ENCODE results near the gene DAND5.

Gene DAND5

GRCh38 chr19:12995596-12996405, 26.4 kb downstream of the DAND5 start:
- DNase-seq: no peak

GRCh38 chr19:12996406-12997094, 27.2 kb downstream of the DAND5 start:
- DNase-seq: no peak

DNA sequence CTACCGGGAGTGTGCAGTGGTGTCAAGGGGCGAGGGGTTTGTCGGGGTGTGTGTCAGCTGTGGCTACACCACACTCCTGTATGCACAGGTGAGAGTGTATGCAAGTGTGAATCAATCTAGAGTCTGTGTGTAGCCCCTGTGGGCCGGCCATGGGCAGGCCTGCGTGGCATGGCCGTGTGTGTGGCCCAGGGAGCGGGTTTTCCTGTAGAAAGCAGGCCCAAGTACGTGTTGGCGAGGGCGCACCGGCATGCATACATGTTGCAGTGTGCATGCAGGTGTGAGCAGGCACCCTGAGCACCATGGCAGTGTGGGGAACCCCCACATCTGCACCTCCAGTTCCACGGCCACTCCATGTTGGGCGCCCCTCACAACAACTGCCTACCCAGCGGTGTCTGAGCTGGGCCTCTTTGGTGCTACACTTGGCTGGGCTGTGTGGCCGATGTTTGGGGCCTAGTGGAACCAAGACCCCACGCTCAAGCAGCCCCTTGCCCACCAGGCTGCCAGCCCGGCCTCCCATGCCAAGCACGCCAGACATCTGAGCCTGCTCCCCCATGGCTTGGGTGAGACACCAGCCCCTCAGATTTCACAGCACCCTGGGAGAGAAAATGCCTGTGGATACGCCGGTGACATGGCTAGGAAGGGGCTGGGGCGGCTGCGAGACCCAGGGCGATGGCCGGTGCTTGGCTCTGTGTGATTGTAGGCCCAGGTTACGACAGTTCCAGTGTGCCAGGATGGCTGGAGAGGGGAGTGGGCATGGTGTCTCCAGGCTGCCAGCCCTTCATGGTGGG, 28.0 kb downstream of the DAND5 start:
- DNase-seq: no peak

GRCh38 chr19:12997967-12998940, 28.9 kb downstream of the DAND5 start:
- DNase-seq: no peak

GRCh38 chr19:13001166-13001501, 31.8 kb downstream of the DAND5 start:
- DNase-seq: no peak

DNA sequence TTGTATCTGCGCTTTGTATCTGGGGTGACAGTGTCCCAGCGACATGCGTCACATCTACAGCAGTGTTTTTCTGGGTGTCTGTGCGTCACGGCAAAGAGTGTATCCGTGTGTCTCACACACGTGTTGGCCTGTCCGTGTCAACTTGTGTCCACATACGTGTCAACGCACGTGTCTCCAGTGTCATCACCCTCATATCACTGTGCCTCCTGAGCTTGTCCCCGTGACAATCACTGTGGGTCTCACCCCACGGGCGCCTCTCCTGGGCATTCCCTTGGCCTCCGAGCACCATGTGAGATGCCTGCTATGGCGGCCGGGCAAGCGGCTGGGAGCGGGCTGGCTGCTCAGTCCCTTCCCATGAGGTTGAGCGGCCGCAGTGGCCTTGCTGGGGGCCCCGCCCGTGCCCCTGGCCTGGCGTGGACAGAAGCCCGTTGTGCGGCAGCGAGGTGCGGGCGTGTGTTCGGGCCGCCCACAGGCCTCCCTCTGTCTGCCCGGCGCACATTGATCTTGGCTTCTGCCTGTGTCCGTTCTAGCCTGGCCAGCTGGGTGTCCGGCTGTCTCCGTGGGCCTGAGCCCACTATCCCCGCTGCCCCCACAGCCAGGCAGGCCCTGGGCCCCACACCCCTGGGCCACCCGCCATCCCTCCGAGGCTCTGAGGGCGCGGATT, 32.3 kb downstream of the DAND5 start:
- DNase-seq: no peak

- no peak for DNase-seq
Measured at GRCh38 chr19:13002166-13002898, 33.0 kb downstream of the DAND5 start.

- DNase-seq: no peak
Measured at GRCh38 chr19:13003081-13003480, 33.7 kb downstream of the DAND5 start.

DNA sequence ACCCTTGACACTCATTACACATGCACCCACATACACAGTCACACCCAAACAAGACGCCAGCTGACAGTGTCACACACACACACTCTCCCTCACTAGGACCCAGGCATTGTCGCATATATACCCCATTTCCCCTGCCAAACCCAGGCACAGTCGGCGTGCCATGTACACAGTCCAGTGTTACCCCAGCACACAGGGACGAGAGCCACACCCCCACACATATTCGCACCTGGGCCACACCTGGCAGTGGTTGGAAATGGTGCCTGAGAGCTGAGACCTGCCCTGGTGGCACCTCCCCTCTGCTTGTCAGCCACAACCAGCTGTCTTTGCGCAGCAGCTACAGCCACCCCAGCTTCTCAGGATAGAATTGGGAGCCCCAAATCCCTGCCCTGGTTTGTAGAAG, 34.9 kb downstream of the DAND5 start:
- no peak for DNase-seq

GRCh38 chr19:13005253-13005652, 35.9 kb downstream of the DAND5 start:
- DNase-seq: no peak

- DNase-seq: no peak
Measured at GRCh38 chr19:13005861-13006370, 36.5 kb downstream of the DAND5 start.

GRCh38 chr19:13006431-13007281, 37.3 kb downstream of the DAND5 start:
- DNase-seq: no peak

GRCh38 chr19:13007292-13008045, 38.1 kb downstream of the DAND5 start:
- DNase-seq: no peak

DNA sequence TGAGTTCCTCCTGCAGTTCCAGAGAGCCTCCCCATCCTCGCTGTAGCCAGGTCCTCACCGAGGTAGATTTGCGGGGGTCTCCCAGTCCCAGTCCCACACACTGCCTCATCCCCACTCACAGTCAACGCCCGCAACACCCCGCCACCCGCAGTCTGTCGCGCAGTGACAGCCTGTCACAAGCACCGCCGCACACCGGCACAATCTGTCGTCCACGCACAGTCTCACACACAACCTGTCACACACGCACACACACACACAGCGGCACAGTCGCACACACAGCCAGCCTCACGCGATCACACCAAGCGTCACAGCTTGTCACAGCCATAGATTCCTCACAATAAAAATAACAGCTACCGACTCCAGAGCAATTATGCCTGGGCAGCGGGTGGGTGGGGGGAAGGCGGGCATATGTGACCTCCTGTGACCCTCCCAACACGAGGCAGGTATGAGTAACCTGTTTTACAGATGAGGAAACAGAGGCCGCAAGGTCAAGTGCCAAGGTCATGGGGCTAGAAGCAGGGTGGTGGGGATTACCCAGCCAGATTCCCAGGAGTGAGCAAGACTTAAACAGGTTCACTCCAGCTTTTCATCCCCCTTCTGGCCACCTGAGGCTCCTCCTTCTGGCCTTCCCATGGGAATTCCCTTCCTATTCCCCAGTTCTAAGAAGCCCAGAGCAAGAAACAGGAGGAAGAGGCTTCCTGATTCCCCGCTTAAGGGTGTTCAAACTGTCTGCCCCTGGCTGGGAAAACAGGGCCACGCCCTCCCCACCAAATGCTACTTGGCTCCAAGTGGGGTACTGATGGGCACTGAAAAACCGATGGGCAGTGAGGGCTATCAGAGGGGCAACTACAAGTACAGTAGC, 39.8 kb downstream of the DAND5 start:
- no peak for DNase-seq

DNA sequence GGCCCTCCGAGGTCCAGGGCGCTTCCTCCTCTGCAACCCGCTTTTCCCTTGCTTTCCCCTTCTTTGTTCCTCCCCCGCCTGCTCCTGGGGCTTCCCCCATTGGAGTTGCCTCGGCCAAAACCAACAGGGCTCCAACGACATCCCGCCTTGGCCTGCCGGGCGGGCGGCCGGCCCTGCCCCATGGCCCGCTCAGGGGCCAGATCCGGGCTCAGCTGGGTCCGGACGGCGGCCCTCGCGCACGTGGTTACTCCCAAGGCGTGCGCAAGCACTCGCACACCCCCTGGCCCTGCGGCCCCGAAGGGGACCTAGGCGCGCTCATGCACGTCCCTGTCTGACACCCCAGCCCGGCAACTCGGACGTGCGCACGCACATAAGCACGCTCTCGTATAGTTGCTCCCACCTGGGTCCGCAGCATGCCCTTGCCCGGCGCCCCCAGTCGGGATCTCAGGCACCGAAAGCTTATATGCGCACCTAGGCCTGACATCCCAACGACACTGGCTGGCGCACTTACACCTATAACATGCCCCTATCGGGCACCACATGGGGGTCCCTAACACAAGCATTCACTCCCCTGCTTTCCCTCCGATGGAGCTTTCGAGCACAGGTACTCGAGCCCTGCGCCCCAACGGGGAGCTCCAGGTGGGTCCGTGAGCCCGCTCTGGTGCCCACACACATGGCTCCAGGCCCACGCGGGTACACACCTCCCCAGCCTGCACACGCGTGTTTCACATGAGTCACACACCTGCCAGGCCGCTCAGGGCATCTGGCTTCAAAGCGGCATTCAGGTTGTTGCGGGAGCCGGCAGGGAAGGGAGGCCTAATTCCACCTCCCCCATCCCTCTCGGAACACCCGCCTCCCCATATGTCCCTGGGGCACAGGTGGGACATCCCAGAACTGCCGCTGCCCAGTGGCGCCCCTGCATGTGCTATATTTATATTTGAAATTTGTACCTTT, 40.9 kb downstream of the DAND5 start:
- DNase-seq: no peak

- DNase-seq: no peak
Measured at GRCh38 chr19:13010992-13011652, 41.7 kb downstream of the DAND5 start.
